ENCODE data around the gene CACFD1.

CACFD1 gene

DNA sequence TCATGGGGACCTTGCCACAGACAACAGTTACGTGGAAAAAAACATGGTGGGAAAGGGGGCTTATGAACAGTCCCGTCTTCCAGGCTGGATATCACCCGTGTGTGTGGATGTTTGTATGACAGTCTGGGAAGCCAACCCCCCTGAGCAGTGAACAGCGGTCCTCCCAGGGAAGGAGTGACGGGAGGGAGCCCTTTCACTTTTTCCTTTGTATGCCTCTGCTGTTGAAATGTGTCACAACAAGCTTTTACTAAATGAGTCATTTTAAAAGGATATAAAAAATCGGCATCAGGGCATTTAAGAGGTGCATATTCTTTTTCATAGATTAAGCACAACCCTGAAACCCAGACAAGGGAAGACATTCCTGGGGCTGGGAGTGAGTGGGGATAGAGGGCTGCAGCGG lies 59.9 kb downstream of the CACFD1 start:
- Histone ChIP-seq H3K4me1 (ENCODE audit: control insufficient read depth in 1 of 2, insufficient read depth in 1 of 2, low read depth in 1 of 2, low read length in 1 of 2) (no peaks in the 10 kb centered on the region), H3K27ac (no peak overlapping the region), H3K9me3 (no peaks in the 10 kb centered on the region), H3K36me3 (no peaks in the 10 kb centered on the region), H3K4me3 (ENCODE audit: low read depth in 1 of 2, low read length in 1 of 2) (no peak overlapping the region), H3K27me3 (no peaks in the 10 kb centered on the region)
- TF ChIP-seq, protein P1, sequence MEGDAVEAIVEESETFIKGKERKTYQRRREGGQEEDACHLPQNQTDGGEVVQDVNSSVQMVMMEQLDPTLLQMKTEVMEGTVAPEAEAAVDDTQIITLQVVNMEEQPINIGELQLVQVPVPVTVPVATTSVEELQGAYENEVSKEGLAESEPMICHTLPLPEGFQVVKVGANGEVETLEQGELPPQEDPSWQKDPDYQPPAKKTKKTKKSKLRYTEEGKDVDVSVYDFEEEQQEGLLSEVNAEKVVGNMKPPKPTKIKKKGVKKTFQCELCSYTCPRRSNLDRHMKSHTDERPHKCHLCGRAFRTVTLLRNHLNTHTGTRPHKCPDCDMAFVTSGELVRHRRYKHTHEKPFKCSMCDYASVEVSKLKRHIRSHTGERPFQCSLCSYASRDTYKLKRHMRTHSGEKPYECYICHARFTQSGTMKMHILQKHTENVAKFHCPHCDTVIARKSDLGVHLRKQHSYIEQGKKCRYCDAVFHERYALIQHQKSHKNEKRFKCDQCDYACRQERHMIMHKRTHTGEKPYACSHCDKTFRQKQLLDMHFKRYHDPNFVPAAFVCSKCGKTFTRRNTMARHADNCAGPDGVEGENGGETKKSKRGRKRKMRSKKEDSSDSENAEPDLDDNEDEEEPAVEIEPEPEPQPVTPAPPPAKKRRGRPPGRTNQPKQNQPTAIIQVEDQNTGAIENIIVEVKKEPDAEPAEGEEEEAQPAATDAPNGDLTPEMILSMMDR (IDR thresholded peaks at IDR 0.05), result no peak

DNA sequence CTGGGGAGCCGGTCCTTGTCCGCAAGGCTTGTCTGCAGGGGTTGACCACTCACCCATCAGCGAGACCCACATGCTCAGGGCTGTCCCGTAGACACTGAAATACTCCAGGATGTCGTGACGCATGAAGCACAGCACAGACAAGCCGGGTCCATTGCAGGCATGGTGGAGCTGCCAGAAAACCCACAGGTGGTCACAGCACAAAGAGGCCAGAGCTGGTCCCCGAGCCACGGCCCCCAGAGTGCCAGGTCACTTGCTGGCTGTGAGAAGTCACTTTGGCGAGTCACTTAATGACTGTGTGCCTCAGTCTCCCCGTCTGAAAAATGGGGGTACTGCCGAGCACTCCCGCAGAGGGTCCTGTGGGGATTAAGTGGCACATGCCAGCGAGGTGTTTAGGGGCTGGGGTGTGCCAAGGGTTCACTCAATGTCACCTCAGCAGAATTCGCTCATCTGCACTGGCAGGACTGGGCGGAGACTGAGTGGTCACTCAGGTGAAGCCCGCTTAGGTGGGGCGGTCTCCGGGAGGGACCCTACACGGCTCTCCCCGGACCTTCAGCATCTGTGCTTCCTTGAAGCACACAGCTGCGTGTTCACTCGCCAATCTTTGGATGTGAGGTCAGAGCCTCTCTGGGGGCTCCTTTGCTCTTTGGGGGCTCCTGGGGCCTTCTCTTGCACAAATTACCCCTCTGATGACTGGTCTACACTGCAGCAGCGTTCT lies 60.5 kb downstream of the CACFD1 start:
- H3K4me3 ChIP-seq (ENCODE audit: low read depth in 1 of 2, low read length in 1 of 2), result no peak overlapping the region
- H3K9me3 ChIP-seq, result no peaks in the 10 kb centered on the region
- no peak overlapping the region for H3K27ac ChIP-seq
- H3K36me3 ChIP-seq, result no peaks in the 10 kb centered on the region
- TF ChIP-seq, protein P1 (IDR thresholded peaks at IDR 0.05), result no peak
- no peaks in the 10 kb centered on the region for H3K27me3 ChIP-seq
- H3K4me1 ChIP-seq (ENCODE audit: control insufficient read depth in 1 of 2, insufficient read depth in 1 of 2, low read depth in 1 of 2, low read length in 1 of 2), result no peaks in the 10 kb centered on the region

All from neutrophil (primary cell).